GM21390 (cell line): ENCODE measurements around the gene CTSC.

Source experiments
- ATAC-seq: cut with Tn5 transposase; IDR thresholded peaks from one replicate; pipeline ENCODE4 v1.9.1; 2021; ENCODE audit not compliant: unreplicated experiment

Gene CTSC

GRCh38 chr11:88320149-88320559 is 17.4 kb downstream of the CTSC start:
- no peak for ATAC-seq

GRCh38 chr11:88318017-88318416 is 19.5 kb downstream of the CTSC start:
- ATAC-seq: no peak

- no peak for ATAC-seq
These were observed 20.0 kb downstream of the CTSC start for GRCh38 chr11:88317536-88317935.

GRCh38 chr11:88315981-88316441 is 21.5 kb downstream of the CTSC start:
- no peak for ATAC-seq

GRCh38 chr11:88315015-88315414 is 22.5 kb downstream of the CTSC start:
- no peak for ATAC-seq

- no peak for ATAC-seq
These were observed 24.1 kb downstream of the CTSC start for GRCh38 chr11:88313441-88313840.

GRCh38 chr11:88312628-88313027 is 24.9 kb downstream of the CTSC start:
- no peak for ATAC-seq

GRCh38 chr11:88310246-88310645 is 27.3 kb downstream of the CTSC start:
- no peak for ATAC-seq

- no peak for ATAC-seq
These were observed 29.0 kb downstream of the CTSC start for GRCh38 chr11:88308576-88308975.

GRCh38 chr11:88307749-88308425 is 29.6 kb downstream of the CTSC start:
- peak; percentile 73 for ATAC-seq

GRCh38 chr11:88306785-88307184 is 30.8 kb downstream of the CTSC start:
- ATAC-seq: no peak

GRCh38 chr11:88305430-88305829 is 32.1 kb downstream of the CTSC start:
- no peak for ATAC-seq

- no peak for ATAC-seq
These were observed 33.2 kb downstream of the CTSC start for GRCh38 chr11:88304352-88304751.

GRCh38 chr11:88303037-88303436 is 34.5 kb downstream of the CTSC start:
- no peak for ATAC-seq

GRCh38 chr11:88301488-88302140 is 35.9 kb downstream of the CTSC start:
- peak; percentile 56 for ATAC-seq

GRCh38 chr11:88300888-88301487 is 36.5 kb downstream of the CTSC start:
- ATAC-seq: peak; percentile 72

- no peak for ATAC-seq
These were observed 39.7 kb downstream of the CTSC start for GRCh38 chr11:88297863-88298262.

GRCh38 chr11:88297421-88297820 is 40.1 kb downstream of the CTSC start:
- no peak for ATAC-seq

GRCh38 chr11:88295028-88295427 is 42.5 kb downstream of the CTSC start:
- ATAC-seq: no peak

GRCh38 chr11:88293931-88294330 is 43.6 kb downstream of the CTSC start:
- ATAC-seq: no peak

- ATAC-seq: no peak
These were observed 45.2 kb downstream of the CTSC start for GRCh38 chr11:88292171-88292843.

GRCh38 chr11:88288560-88288959 is 49.0 kb downstream of the CTSC start:
- ATAC-seq: no peak
